GM12801 (cell line): ENCODE results near the gene CHI3L2.

ENCODE experiments used
- TF ChIP-seq, protein P1 (sequence below): IDR thresholded peaks from one replicate; pipeline ENCODE4 v1.5.1; 2011; ENCODE audit warnings: control low read depth; ENCODE audit not compliant: insufficient read length; ENCODE audit errors: extremely low read depth

The CHI3L2 gene

DNA sequence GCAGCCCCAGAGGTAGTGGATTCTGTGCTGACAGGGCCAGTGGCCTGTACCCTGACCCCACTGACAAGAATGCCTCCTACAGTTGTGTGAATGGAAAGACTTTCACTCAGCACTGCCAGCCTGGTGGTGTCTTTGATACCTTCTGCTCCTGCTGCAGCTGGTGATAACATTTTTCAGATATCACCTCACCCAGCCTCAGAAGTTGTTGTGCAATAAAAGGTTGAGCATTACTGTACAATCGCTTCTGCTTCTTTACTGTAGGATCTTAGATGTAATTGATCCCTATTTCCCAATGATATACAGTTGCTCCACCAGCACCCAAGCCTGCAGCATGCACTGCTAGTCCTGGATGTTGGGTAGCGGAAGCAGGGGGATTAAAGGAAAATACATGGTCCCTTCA is 58.4 kb downstream of the CHI3L2 start:
- TF ChIP-seq, protein P1, sequence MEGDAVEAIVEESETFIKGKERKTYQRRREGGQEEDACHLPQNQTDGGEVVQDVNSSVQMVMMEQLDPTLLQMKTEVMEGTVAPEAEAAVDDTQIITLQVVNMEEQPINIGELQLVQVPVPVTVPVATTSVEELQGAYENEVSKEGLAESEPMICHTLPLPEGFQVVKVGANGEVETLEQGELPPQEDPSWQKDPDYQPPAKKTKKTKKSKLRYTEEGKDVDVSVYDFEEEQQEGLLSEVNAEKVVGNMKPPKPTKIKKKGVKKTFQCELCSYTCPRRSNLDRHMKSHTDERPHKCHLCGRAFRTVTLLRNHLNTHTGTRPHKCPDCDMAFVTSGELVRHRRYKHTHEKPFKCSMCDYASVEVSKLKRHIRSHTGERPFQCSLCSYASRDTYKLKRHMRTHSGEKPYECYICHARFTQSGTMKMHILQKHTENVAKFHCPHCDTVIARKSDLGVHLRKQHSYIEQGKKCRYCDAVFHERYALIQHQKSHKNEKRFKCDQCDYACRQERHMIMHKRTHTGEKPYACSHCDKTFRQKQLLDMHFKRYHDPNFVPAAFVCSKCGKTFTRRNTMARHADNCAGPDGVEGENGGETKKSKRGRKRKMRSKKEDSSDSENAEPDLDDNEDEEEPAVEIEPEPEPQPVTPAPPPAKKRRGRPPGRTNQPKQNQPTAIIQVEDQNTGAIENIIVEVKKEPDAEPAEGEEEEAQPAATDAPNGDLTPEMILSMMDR: no peak

DNA sequence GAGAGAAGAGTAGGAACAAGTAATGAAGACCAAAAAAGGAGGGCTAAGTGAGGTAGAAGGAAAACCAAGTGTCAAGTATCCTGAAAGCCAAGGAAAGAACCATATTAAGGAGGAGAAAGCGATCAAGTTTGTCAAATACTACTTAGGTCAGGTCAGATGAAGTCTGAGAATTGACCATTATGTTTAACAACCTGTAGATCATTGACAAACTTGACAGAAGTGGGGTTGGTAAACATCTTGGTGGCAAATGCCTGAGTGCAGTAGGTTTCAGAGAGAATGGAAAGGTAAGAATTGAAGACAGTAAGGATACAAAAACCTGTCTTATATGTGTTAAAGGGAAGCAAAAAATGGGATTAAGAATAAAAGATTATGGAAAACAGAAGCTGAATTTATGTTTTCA is 59.4 kb downstream of the CHI3L2 start:
- TF ChIP-seq, protein P1: no peak

DNA sequence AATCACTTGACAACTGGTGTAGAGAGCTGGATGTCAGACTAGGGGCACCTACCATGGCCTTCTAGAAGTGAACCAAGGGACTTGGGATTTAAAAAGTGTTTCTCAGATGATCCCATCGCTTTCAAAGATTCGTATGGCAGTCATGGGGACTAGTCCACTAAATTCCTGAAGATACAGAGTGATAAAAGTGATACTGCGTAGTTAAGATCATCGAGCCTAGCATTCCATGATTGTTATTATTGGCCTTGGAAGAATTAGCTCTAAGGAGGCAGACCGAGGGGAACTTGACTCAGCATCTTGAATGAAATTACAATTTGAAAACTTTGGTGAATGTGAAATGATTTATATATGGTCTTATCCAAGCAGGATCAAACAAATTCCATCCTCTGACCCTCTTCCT is 61.9 kb downstream of the CHI3L2 start:
- TF ChIP-seq, protein P1: no peak

DNA sequence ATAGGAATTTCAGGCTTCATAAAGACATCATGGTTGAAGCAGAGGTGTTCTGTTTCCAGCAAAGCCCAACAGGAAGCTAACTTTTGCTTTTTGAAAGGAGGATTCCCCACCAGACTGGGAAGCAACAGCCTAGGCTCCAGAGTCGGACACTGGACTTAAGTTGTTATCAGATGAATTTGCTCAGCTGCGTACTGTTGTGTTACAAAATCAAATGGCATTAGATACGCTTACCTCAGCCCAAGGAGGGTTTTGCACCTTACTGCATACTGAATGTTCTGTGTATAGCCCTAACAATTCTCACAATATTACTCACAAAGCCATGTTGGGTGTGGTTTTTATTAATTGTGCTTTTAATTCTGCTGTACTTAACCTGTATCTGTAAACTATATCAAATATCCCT is 62.6 kb downstream of the CHI3L2 start:
- TF ChIP-seq, protein P1: no peak

DNA sequence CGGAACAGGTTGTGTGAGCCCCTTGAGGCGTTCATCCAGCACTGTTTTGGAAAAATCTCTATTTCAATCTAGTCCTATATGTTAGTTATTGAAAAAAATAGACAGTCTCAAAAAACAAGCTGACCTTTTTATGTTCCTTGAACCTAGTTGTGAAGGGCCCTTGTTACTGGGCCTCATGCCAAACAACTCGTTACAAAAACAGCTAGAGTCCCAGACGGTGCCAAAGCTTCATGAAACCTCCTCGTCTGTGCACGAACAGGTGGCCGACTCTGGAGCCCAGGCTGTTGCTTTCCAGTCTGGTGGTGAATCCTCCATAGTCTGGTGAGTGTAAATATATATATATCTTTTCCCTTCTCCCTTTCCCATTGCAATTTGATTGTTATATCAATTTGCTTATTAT is 63.1 kb downstream of the CHI3L2 start, which contains the start of gene CHIA:
TSS of gene CHIA (plus strand) at position 222 of the 400 bp plus-strand sequence. CDS start 19,617 bp downstream, outside the sequence.
- TF ChIP-seq, protein P1: no peak
